GM19452 (cell line): ENCODE results near the gene NUDT1.
A peak's percentile ranks its signal among the peaks of the same experiment; 100 is the strongest.
"Not testable (repeated sequence)": the region's sequence is repeated elsewhere in the genome, so short reads cannot be mapped to it uniquely, and the experiment has no call there.

Source experiments
- ATAC-seq: cut with Tn5 transposase; IDR thresholded peaks from one replicate; pipeline ENCODE4 v1.9.1; 2021; ENCODE audit not compliant: unreplicated experiment

NUDT1 gene

GRCh38 chr7:2264158-2264557 lies 22.1 kb downstream of the NUDT1 start:
- ATAC-seq, result no peak

- no peak for ATAC-seq
Measured at GRCh38 chr7:2266911-2267310, 24.9 kb downstream of the NUDT1 start.

- not testable (repeated sequence) for ATAC-seq
Measured at GRCh38 chr7:2269089-2269990, 27.3 kb downstream of the NUDT1 start.

GRCh38 chr7:2269991-2270460 lies 28.0 kb downstream of the NUDT1 start:
- ATAC-seq, result no peak

GRCh38 chr7:2270495-2270894 lies 28.5 kb downstream of the NUDT1 start:
- no peak for ATAC-seq

- ATAC-seq, result no peak
Measured at GRCh38 chr7:2271273-2272026, 29.4 kb downstream of the NUDT1 start.

- ATAC-seq, result no peak
Measured at GRCh38 chr7:2272031-2272430, 30.0 kb downstream of the NUDT1 start.

- ATAC-seq, result no peak
Measured at GRCh38 chr7:2273866-2274265, 31.8 kb downstream of the NUDT1 start.

- no peak for ATAC-seq
Measured at GRCh38 chr7:2274666-2275065, 32.6 kb downstream of the NUDT1 start.

- no peak for ATAC-seq
Measured at GRCh38 chr7:2275101-2275500, 33.1 kb downstream of the NUDT1 start.

GRCh38 chr7:2276107-2276506 lies 34.1 kb downstream of the NUDT1 start:
- no peak for ATAC-seq

GRCh38 chr7:2278026-2278425 lies 36.0 kb downstream of the NUDT1 start:
- ATAC-seq, result no peak

- no peak for ATAC-seq
Measured at GRCh38 chr7:2279896-2280295, 37.9 kb downstream of the NUDT1 start.

- no peak for ATAC-seq
Measured at GRCh38 chr7:2280424-2280823, 38.4 kb downstream of the NUDT1 start.

GRCh38 chr7:2281541-2281940 lies 39.5 kb downstream of the NUDT1 start:
- ATAC-seq, result no peak

GRCh38 chr7:2282185-2282751 lies 40.2 kb downstream of the NUDT1 start:
- no peak for ATAC-seq

GRCh38 chr7:2283074-2283473 lies 41.0 kb downstream of the NUDT1 start:
- no peak for ATAC-seq

- no peak for ATAC-seq
Measured at GRCh38 chr7:2287745-2288144, 45.7 kb downstream of the NUDT1 start.

GRCh38 chr7:2288503-2288902 lies 46.5 kb downstream of the NUDT1 start:
- peak; percentile 63 for ATAC-seq

GRCh38 chr7:2289111-2289586 lies 47.1 kb downstream of the NUDT1 start:
- no peak for ATAC-seq

GRCh38 chr7:2289621-2290020 lies 47.6 kb downstream of the NUDT1 start:
- ATAC-seq, result no peak

- ATAC-seq, result no peak
Measured at GRCh38 chr7:2290877-2291276, 48.9 kb downstream of the NUDT1 start.
